Purkinje cell (primary cell): ENCODE data around the gene SLC8B1. TPM values are rescaled to one million over a fixed set of nuclear protein-coding genes. Genes with fewer than 3 reads are reported as not detected.

Experiments
- polyA plus RNA-seq: library from polyadenylated mRNA; unstranded; fragments of >200 nt; fragmentation: Nextera tagmentation; gene quantifications from 2 replicates; pipeline ENCODE4 v1.2.1, GENCODE V29; 2014

Gene SLC8B1
- polyA plus RNA-seq = 0.40 and 1.3 TPM in 2 replicates

GRCh38 chr12:113334786-113335539, at the start of gene SLC8B1:
Gene SLC8B1 (minus strand): TSS chr12:113335109. CDS start chr12:113332878, 2,231 bp downstream.

GRCh38 chr12:113358381-113359132, 23.6 kb upstream of the SLC8B1 start, which contains the start of gene PLBD2:
Gene PLBD2 (plus strand): TSS chr12:113358587. CDS start chr12:113358601, 14 bp downstream.

Other genes with a start within 250 kb of the SLC8B1 start
- 5.5 TPM in 1 of 2 replicates, not detected in the other for gene RASAL1, start 199.3 kb downstream of the SLC8B1 start, polyA plus RNA-seq
- not detected in 2 replicates for gene CFAP73, start 185.4 kb downstream of the SLC8B1 start, polyA plus RNA-seq
- gene DDX54, start 149.6 kb downstream of the SLC8B1 start, polyA plus RNA-seq = 5.3 and 6.1 TPM in 2 replicates
- 10.7 and 13.0 TPM in 2 replicates for gene RITA1, start 149.4 kb downstream of the SLC8B1 start, polyA plus RNA-seq
- gene TPCN1, start 113.6 kb downstream of the SLC8B1 start, polyA plus RNA-seq = 1.6 and 1.9 TPM in 2 replicates
- 21.0 and 25.4 TPM in 2 replicates for gene PLBD2, start 23.5 kb upstream of the SLC8B1 start, polyA plus RNA-seq
- gene SDS, start 68.8 kb upstream of the SLC8B1 start, polyA plus RNA-seq = 0.30 and 0.98 TPM in 2 replicates
- 4.2 and 14.5 TPM in 2 replicates for gene SDSL, start 87.3 kb upstream of the SLC8B1 start, polyA plus RNA-seq
- gene LHX5, start 136.8 kb upstream of the SLC8B1 start, polyA plus RNA-seq = 0.90 and 3.1 TPM in 2 replicates